Ishikawa (cell line): ENCODE results near the gene CD34.

Experiments used
- CEBPB ChIP-seq: IDR thresholded peaks from 2 replicates; pipeline ENCODE4 v1.6.1; 2012
- CREB1 ChIP-seq: IDR thresholded peaks from 2 replicates; pipeline ENCODE4 v1.6.1; 2012; ENCODE audit warnings: low read depth
- EGR1 ChIP-seq: IDR thresholded peaks from 2 replicates; pipeline ENCODE4 v1.6.1; 2012
- EP300 ChIP-seq: IDR thresholded peaks from 2 replicates; pipeline ENCODE4 v1.6.1; 2012; ENCODE audit warnings: borderline replicate concordance
- NFIC ChIP-seq: IDR thresholded peaks from 2 replicates; pipeline ENCODE4 v1.6.1; 2012
- TAF1 ChIP-seq: IDR thresholded peaks from 2 replicates; pipeline ENCODE4 v1.6.1; 2012; ENCODE audit warnings: low read depth, mild to moderate bottlenecking
- TEAD4 ChIP-seq: IDR thresholded peaks from 2 replicates; pipeline ENCODE4 v1.6.1; 2012
- ZBTB7A ChIP-seq: IDR thresholded peaks from 2 replicates; pipeline ENCODE4 v1.6.1; 2012; ENCODE audit warnings: low read depth
- TF ChIP-seq, protein P1 (sequence below): IDR thresholded peaks from 2 replicates; pipeline ENCODE4 v1.6.1; 2012

- TF ChIP-seq CREB1 = no peak
- no peak for TF ChIP-seq EP300
- TF ChIP-seq TAF1 = no peak
- TF ChIP-seq EGR1 = no peak
- TF ChIP-seq TEAD4 = no peak
- no peak for TF ChIP-seq NFIC
- no peak for TF ChIP-seq CEBPB
- no peak for TF ChIP-seq ZBTB7A
- TF ChIP-seq, protein P1, sequence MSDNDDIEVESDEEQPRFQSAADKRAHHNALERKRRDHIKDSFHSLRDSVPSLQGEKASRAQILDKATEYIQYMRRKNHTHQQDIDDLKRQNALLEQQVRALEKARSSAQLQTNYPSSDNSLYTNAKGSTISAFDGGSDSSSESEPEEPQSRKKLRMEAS = no peak
Observed at GRCh38 chr1:207941665-207942064, 30.7 kb upstream of the CD34 start.
